Fibroblast of lung (primary cell): ENCODE data around the gene F2RL1.

Source experiments
- CTCF ChIP-seq, 2 donors: IDR thresholded peaks in 1 of 2; conservative IDR thresholded peaks in 1 of 2; 1 replicate in 1 of 2; 2 replicates in 1 of 2; pipeline ENCODE4 v1.5.1; 2011 to 2012; ENCODE audit warnings: low read length in 2 of 2, control low read depth in 1 of 2, inconsistent platforms in 1 of 2, low read depth in 1 of 2, mild to moderate bottlenecking in 1 of 2
- EZH2 ChIP-seq: IDR thresholded peaks from 2 replicates; pipeline ENCODE4 v1.5.1; 2012; ENCODE audit warnings: low read length, control low read depth, mild to moderate bottlenecking; ENCODE audit errors: missing control alignments

- TF ChIP-seq CTCF (conservative IDR thresholded peaks at IDR 0.05 in 1 of 2, IDR thresholded peaks at IDR 0.05 in 1 of 2; ENCODE audit: low read depth in 1 of 2, low read length in 2 of 2) (no peak), EZH2 (no peak)
Observed at GRCh38 chr5:76813982-76814562, 4.8 kb upstream of the F2RL1 start.
